Measurements from ENCODE around the gene TMEM45B. TPM values are rescaled to one million over a fixed set of nuclear protein-coding genes. Genes with fewer than 3 reads are reported as not detected.

Gene TMEM45B
- total and polyA plus RNA-seq, 2 of the 13 experiments (the other 11 are each of a cell fraction or from before 2014, with no cell fraction given), result 29.1 to 181 TPM

DNA sequence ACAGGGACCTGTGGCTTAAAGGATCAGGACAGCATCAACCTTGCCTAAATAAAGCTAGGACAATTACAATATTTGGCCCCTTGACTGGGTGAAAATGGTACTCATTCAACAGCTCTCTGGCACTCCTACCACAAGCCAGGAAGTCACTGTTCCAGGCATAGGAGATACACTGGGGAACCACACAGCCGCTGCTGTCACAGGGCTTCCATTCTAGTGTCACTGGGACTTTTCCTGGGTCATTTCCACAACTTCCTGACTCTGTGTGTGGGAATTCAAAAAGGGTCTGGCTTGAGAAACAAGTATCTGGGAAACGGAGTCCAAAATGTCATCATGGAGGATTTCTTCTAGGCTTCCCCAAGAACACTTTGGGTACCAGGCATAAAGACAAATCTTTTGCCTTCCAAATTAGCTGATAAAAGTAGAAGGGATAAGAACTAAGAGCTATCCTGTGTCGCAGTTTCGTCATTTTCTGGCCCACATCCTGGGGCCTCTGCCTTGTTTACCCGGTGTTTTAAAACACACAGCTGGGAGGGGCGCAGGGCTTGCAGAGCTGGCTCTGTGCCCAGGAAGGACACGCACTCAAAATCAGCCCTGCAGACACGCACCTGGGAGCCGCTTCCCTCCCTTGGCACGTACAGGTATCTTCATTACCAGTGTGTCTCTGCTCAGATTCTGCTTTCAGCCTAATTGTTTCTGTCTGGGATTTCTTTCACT, 38.0 kb downstream of the TMEM45B start (continued):
- TF ChIP-seq, protein P1, sequence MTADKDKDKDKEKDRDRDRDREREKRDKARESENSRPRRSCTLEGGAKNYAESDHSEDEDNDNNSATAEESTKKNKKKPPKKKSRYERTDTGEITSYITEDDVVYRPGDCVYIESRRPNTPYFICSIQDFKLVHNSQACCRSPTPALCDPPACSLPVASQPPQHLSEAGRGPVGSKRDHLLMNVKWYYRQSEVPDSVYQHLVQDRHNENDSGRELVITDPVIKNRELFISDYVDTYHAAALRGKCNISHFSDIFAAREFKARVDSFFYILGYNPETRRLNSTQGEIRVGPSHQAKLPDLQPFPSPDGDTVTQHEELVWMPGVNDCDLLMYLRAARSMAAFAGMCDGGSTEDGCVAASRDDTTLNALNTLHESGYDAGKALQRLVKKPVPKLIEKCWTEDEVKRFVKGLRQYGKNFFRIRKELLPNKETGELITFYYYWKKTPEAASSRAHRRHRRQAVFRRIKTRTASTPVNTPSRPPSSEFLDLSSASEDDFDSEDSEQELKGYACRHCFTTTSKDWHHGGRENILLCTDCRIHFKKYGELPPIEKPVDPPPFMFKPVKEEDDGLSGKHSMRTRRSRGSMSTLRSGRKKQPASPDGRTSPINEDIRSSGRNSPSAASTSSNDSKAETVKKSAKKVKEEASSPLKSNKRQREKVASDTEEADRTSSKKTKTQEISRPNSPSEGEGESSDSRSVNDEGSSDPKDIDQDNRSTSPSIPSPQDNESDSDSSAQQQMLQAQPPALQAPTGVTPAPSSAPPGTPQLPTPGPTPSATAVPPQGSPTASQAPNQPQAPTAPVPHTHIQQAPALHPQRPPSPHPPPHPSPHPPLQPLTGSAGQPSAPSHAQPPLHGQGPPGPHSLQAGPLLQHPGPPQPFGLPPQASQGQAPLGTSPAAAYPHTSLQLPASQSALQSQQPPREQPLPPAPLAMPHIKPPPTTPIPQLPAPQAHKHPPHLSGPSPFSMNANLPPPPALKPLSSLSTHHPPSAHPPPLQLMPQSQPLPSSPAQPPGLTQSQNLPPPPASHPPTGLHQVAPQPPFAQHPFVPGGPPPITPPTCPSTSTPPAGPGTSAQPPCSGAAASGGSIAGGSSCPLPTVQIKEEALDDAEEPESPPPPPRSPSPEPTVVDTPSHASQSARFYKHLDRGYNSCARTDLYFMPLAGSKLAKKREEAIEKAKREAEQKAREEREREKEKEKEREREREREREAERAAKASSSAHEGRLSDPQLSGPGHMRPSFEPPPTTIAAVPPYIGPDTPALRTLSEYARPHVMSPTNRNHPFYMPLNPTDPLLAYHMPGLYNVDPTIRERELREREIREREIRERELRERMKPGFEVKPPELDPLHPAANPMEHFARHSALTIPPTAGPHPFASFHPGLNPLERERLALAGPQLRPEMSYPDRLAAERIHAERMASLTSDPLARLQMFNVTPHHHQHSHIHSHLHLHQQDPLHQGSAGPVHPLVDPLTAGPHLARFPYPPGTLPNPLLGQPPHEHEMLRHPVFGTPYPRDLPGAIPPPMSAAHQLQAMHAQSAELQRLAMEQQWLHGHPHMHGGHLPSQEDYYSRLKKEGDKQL (CRISPR knock-in tag; IDR thresholded peaks at IDR 0.05; ENCODE audit: low read depth), result peak; percentile 71; the same call in 1 of the 2 replicates
- TF ChIP-seq TBX3 (IDR thresholded peaks at IDR 0.05; ENCODE audit: borderline replicate concordance) (no peak), DNMT3B (CRISPR knock-in tag; conservative IDR thresholded peaks at IDR 0.05) (0 out of 2 replicates have a peak, but pooled peaks have one; percentile 66), JUN (CRISPR knock-in tag; IDR thresholded peaks at IDR 0.05) (no peak), SAFB2 (CRISPR knock-in tag; IDR thresholded peaks at IDR 0.05; ENCODE audit: borderline replicate concordance, low read depth) (no peak), TOPORS (CRISPR knock-in tag; IDR thresholded peaks at IDR 0.05) (no peak), ZNF225 (CRISPR knock-in tag; IDR thresholded peaks at IDR 0.05) (no peak), ZKSCAN8 (CRISPR knock-in tag; IDR thresholded peaks at IDR 0.05; ENCODE audit: borderline replicate concordance) (peak; percentile 73; the same call in 1 of the 2 replicates), BCL6 (CRISPR knock-in tag; IDR thresholded peaks at IDR 0.05) (peak; percentile 72), ZSCAN9 (CRISPR knock-in tag; IDR thresholded peaks at IDR 0.05; ENCODE audit: borderline replicate concordance) (peak; percentile 75; the same call in 1 of the 2 replicates), PPARG (CRISPR knock-in tag; conservative IDR thresholded peaks at IDR 0.05) (peak; percentile 81), MAZ (IDR thresholded peaks at IDR 0.05; ENCODE audit: borderline replicate concordance, low read depth, low read length) (peak; percentile 30; the same call in 1 of the 2 replicates), MAZ (CRISPR knock-in tag; IDR thresholded peaks at IDR 0.05; ENCODE audit: low read depth) (peak; percentile 46; the same call in 1 of the 2 replicates), PAF1 (CRISPR knock-in tag; IDR thresholded peaks at IDR 0.05) (no peak), ZNF615 (CRISPR knock-in tag; IDR thresholded peaks at IDR 0.05; ENCODE audit: borderline replicate concordance) (no peak), FOXA1 (IDR thresholded peaks at IDR 0.05) (no peak), FOXA1 (CRISPR knock-in tag; IDR thresholded peaks at IDR 0.05) (peak; percentile 96)
- TF ChIP-seq, protein P2, sequence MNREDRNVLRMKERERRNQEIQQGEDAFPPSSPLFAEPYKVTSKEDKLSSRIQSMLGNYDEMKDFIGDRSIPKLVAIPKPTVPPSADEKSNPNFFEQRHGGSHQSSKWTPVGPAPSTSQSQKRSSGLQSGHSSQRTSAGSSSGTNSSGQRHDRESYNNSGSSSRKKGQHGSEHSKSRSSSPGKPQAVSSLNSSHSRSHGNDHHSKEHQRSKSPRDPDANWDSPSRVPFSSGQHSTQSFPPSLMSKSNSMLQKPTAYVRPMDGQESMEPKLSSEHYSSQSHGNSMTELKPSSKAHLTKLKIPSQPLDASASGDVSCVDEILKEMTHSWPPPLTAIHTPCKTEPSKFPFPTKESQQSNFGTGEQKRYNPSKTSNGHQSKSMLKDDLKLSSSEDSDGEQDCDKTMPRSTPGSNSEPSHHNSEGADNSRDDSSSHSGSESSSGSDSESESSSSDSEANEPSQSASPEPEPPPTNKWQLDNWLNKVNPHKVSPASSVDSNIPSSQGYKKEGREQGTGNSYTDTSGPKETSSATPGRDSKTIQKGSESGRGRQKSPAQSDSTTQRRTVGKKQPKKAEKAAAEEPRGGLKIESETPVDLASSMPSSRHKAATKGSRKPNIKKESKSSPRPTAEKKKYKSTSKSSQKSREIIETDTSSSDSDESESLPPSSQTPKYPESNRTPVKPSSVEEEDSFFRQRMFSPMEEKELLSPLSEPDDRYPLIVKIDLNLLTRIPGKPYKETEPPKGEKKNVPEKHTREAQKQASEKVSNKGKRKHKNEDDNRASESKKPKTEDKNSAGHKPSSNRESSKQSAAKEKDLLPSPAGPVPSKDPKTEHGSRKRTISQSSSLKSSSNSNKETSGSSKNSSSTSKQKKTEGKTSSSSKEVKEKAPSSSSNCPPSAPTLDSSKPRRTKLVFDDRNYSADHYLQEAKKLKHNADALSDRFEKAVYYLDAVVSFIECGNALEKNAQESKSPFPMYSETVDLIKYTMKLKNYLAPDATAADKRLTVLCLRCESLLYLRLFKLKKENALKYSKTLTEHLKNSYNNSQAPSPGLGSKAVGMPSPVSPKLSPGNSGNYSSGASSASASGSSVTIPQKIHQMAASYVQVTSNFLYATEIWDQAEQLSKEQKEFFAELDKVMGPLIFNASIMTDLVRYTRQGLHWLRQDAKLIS (CRISPR knock-in tag; IDR thresholded peaks at IDR 0.05), result no peak
